MM.1S (cell line): ENCODE measurements around the gene NTRK1.

Experiments
- CTCF ChIP-seq: fragments of 300-600 bp; sonication (generic); IDR thresholded peaks from 2 replicates; pipeline ENCODE4 v1.5.1; 2016; ENCODE audit warnings: antibody characterized with exemption, low read length, mixed read lengths
- EZH2 ChIP-seq: fragments of 300-600 bp; sonication (generic); optimal IDR thresholded peaks from 2 replicates; pipeline ENCODE3; 2017; ENCODE audit warnings: low read depth, mild to moderate bottlenecking, antibody characterized with exemption, low read length, mixed read lengths
- EZH2phosphoT487 ChIP-seq: fragments of 300-600 bp; sonication (generic); IDR thresholded peaks from 2 replicates; pipeline ENCODE4 v1.6.1; 2018; ENCODE audit warnings: antibody characterized with exemption, low read length

DNA sequence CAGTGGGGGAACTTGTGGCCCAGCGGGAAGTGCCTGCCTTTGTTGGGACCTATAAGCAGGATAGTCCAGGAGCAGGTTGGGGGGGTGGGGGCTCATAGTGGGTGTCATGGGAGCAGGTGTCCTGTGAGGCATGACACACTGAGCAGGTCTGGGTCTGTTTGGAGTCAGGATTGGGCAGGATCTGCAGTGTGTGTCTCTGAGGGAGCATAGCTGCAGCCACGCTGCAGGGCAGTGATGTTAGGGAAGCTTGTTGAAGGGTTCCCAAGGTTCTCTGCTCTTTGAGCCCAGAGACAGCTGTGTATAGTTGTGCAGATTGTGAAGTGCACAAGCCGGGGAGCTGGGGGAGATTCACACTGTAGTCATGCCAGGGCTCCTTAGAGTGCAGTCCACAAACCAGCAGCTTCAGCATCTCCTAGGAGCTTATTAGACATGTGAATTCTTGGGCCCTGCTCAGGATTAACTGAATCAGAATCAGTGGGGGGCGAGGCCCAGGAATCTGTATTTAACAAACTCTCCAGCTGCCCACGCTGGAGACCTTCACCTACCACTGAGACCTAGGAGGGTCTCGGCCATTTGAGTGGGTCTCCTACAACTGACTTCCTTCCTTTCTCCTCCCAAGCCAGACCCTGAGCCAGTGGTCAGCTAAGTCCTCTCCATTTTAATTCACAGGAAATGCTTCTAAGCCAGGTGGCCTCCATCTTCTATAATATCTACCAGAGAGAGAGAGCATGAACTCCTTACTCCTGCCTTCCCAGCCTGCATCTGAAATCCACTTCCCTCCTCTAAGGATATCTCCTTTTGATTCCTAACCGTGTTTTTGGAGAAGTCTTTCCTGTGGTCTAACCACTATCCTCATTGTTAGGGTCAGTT lies 12.8 kb upstream of the NTRK1 start:
- TF ChIP-seq CTCF: no peak
- no peak for TF ChIP-seq EZH2phosphoT487
- TF ChIP-seq EZH2: no peak
